IPS DF 4.7 (cell line): Measurements from ENCODE around the gene NUBP2.

Source experiments
- DNase-seq: peaks from one replicate; pipeline ENCODE4 v3.0.0-alpha.2; 2013; ENCODE audit warnings: low spot score; ENCODE audit errors: extremely low read depth

The NUBP2 gene

DNA sequence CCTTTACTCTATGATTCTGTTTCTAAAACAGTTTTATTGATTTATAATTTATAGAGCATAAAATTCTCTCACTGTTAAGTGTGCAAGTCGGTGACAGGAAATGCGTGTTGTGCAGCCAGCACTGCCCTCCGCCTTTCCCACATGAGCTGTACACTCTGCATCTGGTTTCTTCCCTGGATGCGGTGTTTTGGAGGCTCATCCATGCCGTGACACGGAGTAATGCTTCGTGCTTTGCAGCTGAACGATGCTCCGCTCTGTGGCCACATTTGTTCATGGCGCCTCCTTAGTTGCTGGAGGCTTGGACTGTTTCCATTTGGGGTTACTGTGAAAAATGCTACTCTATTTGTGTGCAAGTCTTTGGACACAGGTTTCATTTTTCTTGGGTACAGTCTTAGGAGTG lies 17.9 kb downstream of the NUBP2 start:
- DNase-seq, result no peak

- no peak for DNase-seq
These were observed 24.9 kb downstream of the NUBP2 start for GRCh38 chr16:1807626-1808025.

DNA sequence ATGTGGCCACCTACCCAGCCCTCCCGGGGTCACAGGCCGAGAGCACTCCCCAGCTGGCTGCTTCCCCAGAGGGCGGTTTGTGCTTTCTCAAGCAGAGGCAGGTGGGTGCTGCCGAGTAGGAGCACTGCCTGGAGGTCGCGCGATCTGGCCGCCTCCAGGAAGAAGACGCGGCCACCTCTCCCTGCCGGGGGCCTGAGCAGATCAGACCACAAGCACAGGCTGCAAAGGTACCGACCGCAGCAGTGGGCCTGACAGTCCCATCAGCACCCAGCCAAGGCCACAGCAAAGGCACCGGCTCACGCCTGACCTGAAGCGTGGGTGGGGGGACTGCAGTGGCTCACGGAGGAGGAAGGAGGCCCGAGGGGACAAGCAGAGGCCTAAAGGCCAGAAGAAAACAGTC lies 25.9 kb downstream of the NUBP2 start:
- DNase-seq, result no peak

DNA sequence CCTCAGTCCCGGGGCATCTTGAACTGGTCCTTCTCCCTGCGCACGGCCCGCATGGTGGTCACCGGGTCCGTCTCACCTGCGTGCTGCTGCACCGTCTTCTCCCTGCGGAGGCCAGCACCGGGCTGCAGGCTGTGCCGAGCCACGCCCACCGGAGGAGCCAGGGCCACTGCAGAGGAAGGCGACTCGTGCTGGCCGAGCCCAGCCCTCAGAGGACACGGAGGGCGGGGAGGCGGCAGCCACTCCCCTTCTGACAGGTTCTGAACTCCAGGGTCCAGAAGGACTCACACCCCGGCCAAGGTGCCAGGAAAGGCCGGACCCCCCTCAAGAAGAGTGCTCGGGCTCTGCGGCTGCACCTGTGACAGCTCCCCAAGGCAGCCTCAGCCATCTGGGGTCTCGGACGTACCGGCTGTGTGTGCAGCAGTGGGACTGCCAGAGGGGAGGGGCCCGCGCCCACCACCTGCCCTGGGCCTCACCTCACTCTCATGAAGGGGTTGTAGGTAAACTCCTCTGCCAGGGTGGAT lies 26.6 kb downstream of the NUBP2 start:
- DNase-seq, result no peak

DNA sequence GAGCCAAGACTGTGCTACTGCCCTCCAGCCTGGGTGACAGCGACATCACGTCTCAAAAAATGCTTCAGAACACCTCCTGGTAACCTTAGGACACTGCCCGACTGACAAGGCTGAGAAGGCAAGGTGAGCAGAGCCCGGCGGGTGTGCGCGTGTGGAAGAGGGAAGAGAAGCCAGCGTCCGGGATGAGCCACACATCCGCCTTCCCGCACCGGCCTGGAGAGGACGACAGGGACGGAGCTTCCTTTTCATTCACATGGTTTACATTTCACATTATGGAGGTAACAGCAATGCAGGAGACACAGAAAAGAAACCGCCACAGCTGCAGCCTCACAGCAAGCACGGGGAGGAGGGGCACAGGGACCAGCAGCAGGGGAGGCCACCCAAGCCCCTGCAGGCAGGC lies 27.3 kb downstream of the NUBP2 start:
- no peak for DNase-seq

GRCh38 chr16:1810536-1810935 lies 27.8 kb downstream of the NUBP2 start:
- DNase-seq, result no peak

- no peak for DNase-seq
These were observed 30.0 kb downstream of the NUBP2 start for GRCh38 chr16:1812732-1813163.

DNA sequence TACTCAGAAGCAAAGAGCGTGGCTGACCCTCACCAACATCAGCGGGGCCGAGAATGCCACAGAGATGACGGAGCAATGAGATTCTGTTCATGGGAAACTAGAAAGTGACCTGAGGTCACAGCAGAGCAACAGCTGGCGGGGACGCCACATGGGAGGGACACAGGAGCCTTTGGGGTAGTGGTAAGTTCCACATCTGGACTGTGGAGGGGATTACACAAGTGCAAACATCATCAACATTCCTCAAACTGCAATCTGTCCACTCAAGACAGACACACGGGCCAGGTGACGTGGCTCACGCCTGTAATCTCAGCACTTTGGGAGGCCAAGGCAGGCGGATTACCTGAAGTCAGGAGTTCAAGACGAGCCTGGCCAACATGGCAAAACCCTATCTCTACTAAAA lies 32.7 kb downstream of the NUBP2 start:
- no peak for DNase-seq

DNA sequence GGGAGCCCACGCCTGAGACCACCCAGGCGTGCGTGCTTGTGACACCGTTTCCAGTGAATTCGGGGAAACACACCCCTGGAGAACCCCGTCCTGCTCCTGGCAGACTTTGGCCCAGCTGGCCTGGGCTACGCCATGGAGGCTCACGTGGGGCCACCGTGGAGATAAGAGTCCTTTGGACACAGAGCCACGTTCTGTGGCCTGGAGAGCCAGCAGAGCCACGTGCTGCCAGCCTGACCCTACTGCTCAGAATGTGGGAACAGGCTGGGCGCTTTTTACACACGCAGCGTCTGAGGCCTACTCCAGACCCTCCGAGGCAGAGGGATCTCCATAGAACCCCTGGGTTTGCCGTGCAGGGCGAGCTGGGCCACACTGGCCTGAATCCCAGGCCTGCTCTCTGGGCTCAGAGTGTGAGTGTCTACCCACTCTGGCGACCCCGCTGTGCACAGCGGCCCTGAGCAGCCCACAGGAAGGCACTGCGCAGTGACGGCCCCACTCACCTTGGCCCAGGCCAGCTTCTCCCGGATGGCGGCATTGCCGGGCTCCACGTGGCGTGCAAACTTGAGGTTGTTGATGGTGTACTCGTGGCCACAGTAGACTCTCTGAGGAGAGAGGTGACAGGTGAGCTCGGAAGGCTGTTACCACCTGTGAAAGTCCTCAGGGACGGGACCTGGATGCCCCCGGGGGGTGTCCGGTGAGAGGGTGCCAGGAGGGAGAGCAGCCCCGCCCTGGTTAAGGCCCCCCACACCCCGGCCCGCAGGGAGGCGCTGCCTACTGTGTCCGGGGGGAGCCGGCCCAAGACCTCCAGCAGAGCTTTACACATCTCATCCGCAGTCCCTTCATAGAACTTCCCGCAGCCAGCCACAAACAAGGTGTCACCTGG lies 33.9 kb downstream of the NUBP2 start:
- no peak for DNase-seq

- DNase-seq, result no peak
These were observed 34.5 kb downstream of the NUBP2 start for GRCh38 chr16:1817276-1817589.

- DNase-seq, result no peak
These were observed 35.0 kb downstream of the NUBP2 start for GRCh38 chr16:1817716-1818115.

DNA sequence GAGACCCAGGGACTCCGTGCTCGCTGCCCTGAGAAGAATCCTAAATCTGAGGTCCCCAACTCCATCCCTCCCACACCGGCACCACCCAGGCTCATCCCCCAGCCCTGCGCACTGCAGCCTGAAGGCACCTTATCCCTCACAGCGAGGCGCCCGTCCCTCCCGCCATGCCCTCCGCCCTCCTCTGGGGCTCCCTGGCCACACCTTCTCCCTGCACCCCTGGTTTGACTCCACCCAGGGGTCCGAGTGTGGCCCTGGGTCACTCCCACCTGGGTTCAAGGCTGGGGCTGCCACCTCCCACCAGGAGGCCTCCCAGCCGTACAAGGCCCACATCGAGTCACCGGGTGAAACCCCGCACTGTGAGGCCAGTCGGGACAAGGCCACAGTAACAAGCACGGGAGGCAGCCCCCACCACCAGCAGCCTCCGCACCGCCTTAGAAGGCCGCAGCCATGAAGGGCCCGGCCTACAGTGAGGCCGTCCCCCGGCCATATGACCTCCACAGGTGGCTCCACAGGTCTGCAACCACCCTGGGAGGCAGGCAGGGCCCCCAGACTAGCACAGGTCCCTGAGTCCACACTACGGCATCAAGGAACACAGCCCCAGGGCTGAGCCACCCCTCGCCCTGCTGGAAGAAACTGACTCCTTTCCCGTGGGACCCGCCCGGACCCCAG lies 35.6 kb downstream of the NUBP2 start:
- no peak for DNase-seq

DNA sequence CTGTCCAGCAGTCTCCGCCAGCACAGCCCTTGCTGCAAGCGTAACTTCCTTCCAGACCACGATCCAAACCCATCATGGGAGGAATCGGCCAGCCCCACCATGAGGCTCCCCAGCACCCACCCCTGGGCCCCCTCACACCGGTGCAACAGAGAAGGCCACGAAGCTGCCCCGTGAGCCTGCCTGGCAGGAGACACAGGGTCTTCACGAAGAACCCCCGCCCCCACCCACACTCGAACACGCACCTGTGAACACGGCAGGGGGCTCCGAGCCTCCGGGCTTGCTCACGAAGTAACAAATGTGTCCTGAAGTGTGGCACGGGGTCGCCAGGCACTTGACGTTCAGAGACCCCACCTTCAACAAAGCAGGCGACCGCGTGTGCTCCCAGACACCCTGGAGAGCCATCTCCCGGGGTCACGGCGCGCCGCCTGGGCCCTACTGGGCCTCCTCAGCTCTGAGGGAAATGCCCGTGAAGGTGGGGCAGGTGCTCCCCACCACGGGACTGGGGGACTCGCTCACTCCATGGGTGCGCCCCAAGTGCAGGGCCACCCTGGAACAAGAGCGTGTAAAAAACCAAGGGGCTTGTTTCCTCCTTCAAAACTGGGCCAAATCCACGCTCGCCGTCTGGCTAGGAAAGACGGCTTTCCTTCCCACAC lies 36.2 kb downstream of the NUBP2 start:
- no peak for DNase-seq

GRCh38 chr16:1819611-1820010 lies 36.9 kb downstream of the NUBP2 start:
- DNase-seq, result no peak

DNA sequence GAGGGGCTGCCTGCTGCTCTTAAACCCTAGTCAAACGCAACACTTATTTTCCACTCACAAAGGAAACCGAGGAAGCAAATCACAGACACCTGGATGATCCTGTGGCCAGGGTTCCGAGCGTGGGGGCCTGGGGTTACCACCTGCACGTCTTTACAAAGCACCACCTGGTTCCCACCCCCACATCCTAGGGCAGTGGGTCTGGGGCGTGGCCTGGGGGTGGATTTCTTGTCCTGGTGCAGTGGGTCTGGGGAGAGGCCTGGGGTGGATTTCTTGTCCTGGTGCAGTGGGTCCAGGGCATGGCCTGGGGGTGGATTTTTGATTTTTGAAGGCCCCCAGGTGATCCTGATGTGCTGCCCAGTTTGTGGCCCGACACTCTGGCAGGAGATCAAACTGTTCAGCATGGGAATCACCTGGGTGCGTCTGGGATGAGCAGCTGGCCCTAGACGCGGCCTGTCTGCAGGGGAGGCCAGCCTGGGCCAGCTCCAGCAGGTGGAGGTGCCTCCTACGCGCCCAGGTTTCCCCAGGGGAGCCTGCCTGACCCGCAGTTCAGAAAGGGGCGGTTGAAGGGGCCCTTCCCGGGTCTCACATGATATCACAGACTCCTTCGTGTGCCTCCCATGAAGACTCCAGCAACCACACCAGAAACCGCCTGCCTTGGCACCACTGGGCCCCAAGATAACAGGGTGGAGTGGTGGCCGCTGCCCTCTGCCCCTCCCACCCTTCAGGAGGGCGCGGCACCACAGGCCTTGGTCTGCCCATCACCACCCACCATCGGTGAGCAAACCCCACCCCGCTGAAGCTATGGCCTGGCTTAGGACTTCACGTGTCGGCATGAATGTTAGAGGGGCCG lies 37.6 kb downstream of the NUBP2 start:
- no peak for DNase-seq

DNA sequence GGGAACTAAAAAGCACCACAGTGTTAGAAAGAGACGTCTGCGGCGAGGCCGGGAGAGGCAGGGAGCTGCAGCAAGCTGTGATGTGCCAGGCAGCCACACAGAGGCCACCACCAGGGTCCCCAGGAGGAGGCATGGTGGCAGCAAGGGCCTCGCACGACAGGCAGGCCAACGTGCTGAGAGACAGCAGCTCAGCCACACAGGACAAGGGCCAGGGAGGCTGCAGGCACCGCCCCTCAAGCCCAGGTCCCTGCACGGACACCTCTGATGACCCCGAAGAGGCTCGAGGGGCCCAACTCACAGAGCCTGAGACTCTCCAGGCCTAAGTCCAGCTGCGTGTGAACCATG lies 38.2 kb downstream of the NUBP2 start:
- no peak for DNase-seq

DNA sequence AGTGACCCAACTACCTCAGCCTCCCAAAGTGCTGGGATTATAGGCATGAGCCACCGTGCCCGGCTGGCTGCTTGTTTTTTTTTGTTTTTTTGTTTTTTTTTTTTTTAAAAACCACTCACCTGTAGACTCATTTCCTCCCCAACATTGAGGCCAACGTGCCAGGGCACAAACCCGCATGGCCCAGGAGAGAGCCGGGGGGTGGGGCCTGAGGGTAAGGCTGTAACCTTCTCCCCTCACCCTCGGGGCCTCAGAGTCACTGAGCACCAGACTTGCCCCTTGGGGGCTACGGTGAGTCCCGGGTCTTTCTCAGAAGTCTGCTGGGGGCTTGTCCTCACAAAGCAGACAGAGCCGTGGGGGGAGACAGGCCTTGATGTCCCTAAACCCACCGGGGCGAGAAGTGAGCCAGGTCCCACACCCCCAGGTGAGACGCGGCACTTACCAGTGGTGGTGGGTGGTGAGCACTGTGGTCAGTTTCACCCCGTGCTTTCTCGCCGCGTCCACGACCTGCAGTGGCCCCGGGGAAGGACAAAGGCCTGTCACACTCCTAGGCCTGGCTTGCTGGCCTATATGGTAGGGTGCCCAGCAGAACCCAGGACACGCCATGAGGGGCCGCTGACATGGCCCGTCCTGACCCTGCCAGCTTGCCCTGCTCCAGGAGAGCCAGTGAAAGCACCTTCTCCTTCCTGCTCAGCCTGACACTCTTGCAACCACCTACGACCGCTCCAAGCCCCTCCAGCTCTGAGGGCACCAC lies 39.3 kb downstream of the NUBP2 start:
- DNase-seq, result no peak

GRCh38 chr16:1822801-1823200 lies 40.0 kb downstream of the NUBP2 start:
- DNase-seq, result no peak

DNA sequence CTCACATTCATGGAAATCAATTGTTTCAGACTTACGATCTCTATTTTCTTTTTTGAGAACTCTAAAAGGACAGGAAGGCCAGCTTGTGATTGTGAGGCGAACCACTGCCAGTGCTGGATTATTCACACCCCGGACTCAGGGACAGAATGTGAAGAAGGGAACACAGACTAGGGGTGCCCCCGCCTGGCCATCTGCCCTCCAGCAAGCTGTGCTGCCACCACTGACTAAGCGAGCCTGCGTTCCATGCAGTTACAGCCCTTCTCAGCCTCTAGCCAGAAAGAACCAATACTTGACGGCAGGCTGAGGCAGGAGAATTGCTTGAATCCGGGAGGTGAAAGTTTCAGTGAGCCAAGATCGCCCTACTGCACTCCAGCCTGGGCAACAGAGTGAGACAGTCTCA lies 41.1 kb downstream of the NUBP2 start:
- no peak for DNase-seq

- no peak for DNase-seq
These were observed 42.7 kb downstream of the NUBP2 start for GRCh38 chr16:1825381-1825863.
